GM21423 (cell line): Measurements from ENCODE around the gene LGR6.
"Not testable (repeated sequence)": the region's sequence is repeated elsewhere in the genome, so short reads cannot be mapped to it uniquely, and the experiment has no call there.

ENCODE experiments used
- ATAC-seq: cut with Tn5 transposase; IDR thresholded peaks from one replicate; pipeline ENCODE4 v1.9.1; 2021; ENCODE audit warnings: mild to moderate bottlenecking, moderate library complexity; ENCODE audit not compliant: unreplicated experiment

The LGR6 gene

GRCh38 chr1:202237052-202237451 is 43.5 kb downstream of the LGR6 start:
- ATAC-seq, result no peak

- ATAC-seq, result no peak
Observed at GRCh38 chr1:202238914-202239313, 45.3 kb downstream of the LGR6 start.

- ATAC-seq, result not testable (repeated sequence)
Observed at GRCh38 chr1:202240226-202240625, 46.6 kb downstream of the LGR6 start.

- no peak for ATAC-seq
Observed at GRCh38 chr1:202240956-202241355, 47.4 kb downstream of the LGR6 start.

GRCh38 chr1:202241376-202242079 is 47.9 kb downstream of the LGR6 start:
- no peak for ATAC-seq

- no peak for ATAC-seq
Observed at GRCh38 chr1:202242080-202242419, 48.5 kb downstream of the LGR6 start.

GRCh38 chr1:202243006-202243405 is 49.4 kb downstream of the LGR6 start:
- ATAC-seq, result no peak

- ATAC-seq, result no peak
Observed at GRCh38 chr1:202244841-202245261, 51.3 kb downstream of the LGR6 start.

- no peak for ATAC-seq
Observed at GRCh38 chr1:202245391-202245790, 51.8 kb downstream of the LGR6 start.

- no peak for ATAC-seq
Observed at GRCh38 chr1:202247104-202247503, 53.5 kb downstream of the LGR6 start.

GRCh38 chr1:202247837-202248795 is 54.5 kb downstream of the LGR6 start:
- ATAC-seq, result no peak

- ATAC-seq, result no peak
Observed at GRCh38 chr1:202248861-202249260, 55.3 kb downstream of the LGR6 start.

GRCh38 chr1:202249436-202249835 is 55.8 kb downstream of the LGR6 start:
- ATAC-seq, result no peak

- ATAC-seq, result no peak
Observed at GRCh38 chr1:202249846-202250245, 56.2 kb downstream of the LGR6 start.

- no peak for ATAC-seq
Observed at GRCh38 chr1:202250982-202251381, 57.4 kb downstream of the LGR6 start.

GRCh38 chr1:202251424-202252256 is 58.0 kb downstream of the LGR6 start:
- ATAC-seq, result no peak

- no peak for ATAC-seq
Observed at GRCh38 chr1:202252271-202252670, 58.7 kb downstream of the LGR6 start.

GRCh38 chr1:202254454-202255252 is 61.1 kb downstream of the LGR6 start:
- no peak for ATAC-seq

GRCh38 chr1:202255343-202255742 is 61.7 kb downstream of the LGR6 start:
- ATAC-seq, result no peak

- ATAC-seq, result no peak
Observed at GRCh38 chr1:202259705-202260104, 66.1 kb downstream of the LGR6 start.
